Mesodermal cell (in vitro differentiated cells): ENCODE measurements around the gene LY86.

Experiments used
- H3K27ac ChIP-seq: 2 replicates; pipeline ENCODE4 v1.7.0; 2013; ENCODE audit warnings: mild to moderate bottlenecking, low read depth, low read length, moderate library complexity; ENCODE audit not compliant: severe bottlenecking
- H3K36me3 ChIP-seq: 2 replicates; pipeline ENCODE4 v1.7.1; 2013; ENCODE audit warnings: mild to moderate bottlenecking, low read length, moderate library complexity; ENCODE audit not compliant: control insufficient read depth, insufficient read depth
- H3K4me1 ChIP-seq: one replicate; pipeline ENCODE4 v1.7.1; 2013; ENCODE audit warnings: mild to moderate bottlenecking, low read length; ENCODE audit not compliant: insufficient read depth, control insufficient read depth, poor library complexity, severe bottlenecking
- H3K4me3 ChIP-seq: 2 replicates; pipeline ENCODE4 v1.7.0; 2013; ENCODE audit warnings: low read length, control low read depth, mild to moderate bottlenecking; ENCODE audit not compliant: insufficient read depth, poor library complexity, severe bottlenecking; ENCODE audit errors: extremely low read depth
- H3K9me3 ChIP-seq: 2 replicates; pipeline ENCODE4 v1.7.1; 2013; ENCODE audit warnings: mild to moderate bottlenecking, low read length, moderate library complexity; ENCODE audit not compliant: control insufficient read depth
- WGBS, 2 experiments: methylation state at CpG; one replicate each; pipeline ENCODE4 v1.1.5; 2013; ENCODE audit warnings: missing lambda C conversion rate in 2 of 2; ENCODE audit not compliant: insufficient coverage in 2 of 2; 5-methylcytosine and 5-hydroxymethylcytosine counted together

The LY86 gene

GRCh38 chr6:6623553-6623952, 35.0 kb downstream of the LY86 start:
- H3K36me3 ChIP-seq, result no peaks in the 10 kb centered on the region
- WGBS, 2 experiments, result 75 to 100% methylated on average over 1 of the region's 1 CpG
- no peak overlapping the region for H3K4me3 ChIP-seq
- H3K27ac ChIP-seq, result peak overlapping the region; percentile 57
- H3K9me3 ChIP-seq, result no peaks in the 10 kb centered on the region
- peaks cover 9% of the 10 kb centered on the region for H3K4me1 ChIP-seq

GRCh38 chr6:6624269-6624990, 35.9 kb downstream of the LY86 start:
- H3K27ac ChIP-seq, result no peak overlapping the region
- WGBS, 2 experiments, result 80 to 100% methylated on average over 1 of the region's 6 CpGs
- H3K9me3 ChIP-seq, result no peaks in the 10 kb centered on the region
- no peak overlapping the region for H3K4me3 ChIP-seq
- no peaks in the 10 kb centered on the region for H3K36me3 ChIP-seq
- H3K4me1 ChIP-seq, result peaks cover 9% of the 10 kb centered on the region

GRCh38 chr6:6626187-6626586, 37.7 kb downstream of the LY86 start:
- no peak overlapping the region for H3K4me3 ChIP-seq
- no peaks in the 10 kb centered on the region for H3K36me3 ChIP-seq
- no peak overlapping the region for H3K27ac ChIP-seq
- H3K4me1 ChIP-seq, result peaks cover 9% of the 10 kb centered on the region
- 80 to 88% methylated on average over 5 of the region's 6 CpGs for WGBS, 2 experiments
- H3K9me3 ChIP-seq, result no peaks in the 10 kb centered on the region

- WGBS, 2 experiments, result 82 to 94% methylated on average over 1 to 2 of the region's 2 CpGs
- H3K4me1 ChIP-seq, result peaks cover 5% of the 10 kb centered on the region
- no peak overlapping the region for H3K27ac ChIP-seq
- H3K4me3 ChIP-seq, result no peak overlapping the region
- H3K36me3 ChIP-seq, result no peaks in the 10 kb centered on the region
- no peaks in the 10 kb centered on the region for H3K9me3 ChIP-seq
Measured at GRCh38 chr6:6629402-6629801, 40.9 kb downstream of the LY86 start.

- H3K9me3 ChIP-seq, result no peaks in the 10 kb centered on the region
- no peaks in the 10 kb centered on the region for H3K36me3 ChIP-seq
- no peak overlapping the region for H3K4me3 ChIP-seq
- peaks cover 5% of the 10 kb centered on the region for H3K4me1 ChIP-seq
- H3K27ac ChIP-seq, result no peak overlapping the region
- WGBS, 2 experiments, result 60% methylated on average over 1 of the region's 3 CpGs; no CpG with 5 or more reads in 1 of the 2 experiments
Measured at GRCh38 chr6:6631053-6631452, 42.5 kb downstream of the LY86 start.

GRCh38 chr6:6631534-6632276, 43.2 kb downstream of the LY86 start:
- Histone ChIP-seq H3K36me3 (no peaks in the 10 kb centered on the region), H3K4me3 (no peak overlapping the region), H3K27ac (no peak overlapping the region), H3K4me1 (peaks cover 7% of the 10 kb centered on the region), H3K9me3 (no peaks in the 10 kb centered on the region)
- whole genome bisulfite sequencing, 2 experiments, result 71 to 80% methylated on average over 1 of the region's 2 CpGs

- no peaks in the 10 kb centered on the region for H3K36me3 ChIP-seq
- 86 to 92% methylated on average over 4 of the region's 6 CpGs for WGBS, 2 experiments
- H3K4me3 ChIP-seq, result no peak overlapping the region
- no peak overlapping the region for H3K27ac ChIP-seq
- H3K9me3 ChIP-seq, result no peaks in the 10 kb centered on the region
- peaks cover 3% of the 10 kb centered on the region for H3K4me1 ChIP-seq
Measured at GRCh38 chr6:6633898-6634734, 45.6 kb downstream of the LY86 start.

- WGBS, 2 experiments, result no CpG with 5 or more reads among the region's 1 CpG
- peaks cover 3% of the 10 kb centered on the region for H3K4me1 ChIP-seq
- H3K27ac ChIP-seq, result no peak overlapping the region
- no peaks in the 10 kb centered on the region for H3K9me3 ChIP-seq
- no peak overlapping the region for H3K4me3 ChIP-seq
- no peaks in the 10 kb centered on the region for H3K36me3 ChIP-seq
Measured at GRCh38 chr6:6634735-6635075, 46.2 kb downstream of the LY86 start.

- peaks cover 3% of the 10 kb centered on the region for H3K4me1 ChIP-seq
- WGBS, 2 experiments, result 100% methylated on average over 1 of the region's 2 CpGs
Measured at GRCh38 chr6:6635291-6635690, 46.8 kb downstream of the LY86 start.

GRCh38 chr6:6635869-6636268, 47.3 kb downstream of the LY86 start:
- H3K36me3 ChIP-seq, result no peaks in the 10 kb centered on the region
- H3K4me3 ChIP-seq, result no peak overlapping the region
- H3K27ac ChIP-seq, result no peak overlapping the region
- WGBS, 2 experiments, result 76 to 100% methylated on average over 2 of the region's 3 CpGs
- H3K9me3 ChIP-seq, result no peaks in the 10 kb centered on the region
- peaks cover 3% of the 10 kb centered on the region for H3K4me1 ChIP-seq

More at GRCh38 chr6:6635291-6635690, 46.8 kb downstream of the LY86 start:
- Histone ChIP-seq H3K36me3 (no peaks in the 10 kb centered on the region), H3K4me3 (no peak overlapping the region), H3K27ac (no peak overlapping the region), H3K9me3 (no peaks in the 10 kb centered on the region)
